ENCODE data around the gene APLN.

The APLN gene

DNA sequence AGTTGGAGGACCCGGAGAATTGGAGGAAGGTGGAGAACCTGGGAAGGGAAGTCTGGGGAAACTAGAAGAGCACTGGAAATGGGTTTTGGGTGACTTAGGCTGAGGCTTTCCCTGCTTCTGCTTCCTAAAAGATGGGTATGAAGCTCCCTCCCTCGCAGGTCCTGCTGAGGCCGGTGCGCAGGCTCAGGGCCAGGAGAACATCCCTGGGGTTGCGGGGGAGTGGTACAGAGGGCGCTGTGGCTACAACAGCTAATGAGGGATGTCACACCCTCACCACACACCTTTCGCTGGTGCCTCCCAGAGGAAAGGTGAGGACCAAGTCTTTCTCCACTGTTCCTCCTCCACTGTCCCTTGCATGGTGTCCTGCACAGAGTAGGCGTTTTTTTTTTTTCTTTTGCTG lies 15.8 kb downstream of the APLN start:
- DNase-seq, result no peak

DNA sequence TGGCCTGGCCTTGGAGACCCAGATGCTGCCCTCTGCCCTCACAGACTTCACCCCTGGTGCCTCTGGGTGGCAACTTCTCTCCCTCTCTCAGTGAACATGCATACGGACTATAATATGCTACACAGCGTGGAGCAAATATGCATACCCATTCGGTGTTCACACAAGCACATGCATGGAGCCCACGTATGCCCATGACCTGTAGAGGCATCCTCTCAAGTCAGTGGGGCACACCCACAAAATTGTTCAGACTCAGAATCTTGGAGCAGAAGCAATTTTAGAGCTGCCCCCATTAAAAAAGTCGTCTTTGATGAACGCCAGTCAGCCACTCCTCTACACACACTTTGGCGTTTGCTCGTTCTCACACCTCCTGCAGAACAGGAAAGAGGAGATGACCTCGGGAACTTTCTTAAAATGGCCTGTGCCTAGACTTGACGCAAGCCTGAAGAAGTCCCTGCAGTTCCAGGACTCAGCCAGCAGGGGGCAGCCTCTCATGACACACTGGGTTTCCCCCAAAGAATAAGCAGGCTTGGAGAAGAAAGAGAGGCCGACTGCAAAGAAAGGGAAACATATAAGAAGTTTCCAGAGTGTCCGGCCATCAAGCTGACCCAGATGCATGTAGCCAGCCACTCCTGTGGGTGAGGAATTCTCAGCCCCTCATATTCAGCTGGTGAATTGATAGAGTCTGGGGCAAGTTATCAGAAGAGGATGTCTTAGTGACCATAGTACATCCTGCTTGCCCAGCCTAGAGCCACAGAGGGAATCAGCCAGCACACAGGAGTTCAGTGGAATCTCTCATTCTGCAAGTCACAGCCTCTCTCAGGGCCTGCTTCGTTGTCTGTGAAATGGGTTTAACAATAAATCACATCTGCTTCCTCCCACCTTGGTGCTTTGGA lies 17.3 kb downstream of the APLN start:
- DNase-seq, result peak; percentile 14

DNA sequence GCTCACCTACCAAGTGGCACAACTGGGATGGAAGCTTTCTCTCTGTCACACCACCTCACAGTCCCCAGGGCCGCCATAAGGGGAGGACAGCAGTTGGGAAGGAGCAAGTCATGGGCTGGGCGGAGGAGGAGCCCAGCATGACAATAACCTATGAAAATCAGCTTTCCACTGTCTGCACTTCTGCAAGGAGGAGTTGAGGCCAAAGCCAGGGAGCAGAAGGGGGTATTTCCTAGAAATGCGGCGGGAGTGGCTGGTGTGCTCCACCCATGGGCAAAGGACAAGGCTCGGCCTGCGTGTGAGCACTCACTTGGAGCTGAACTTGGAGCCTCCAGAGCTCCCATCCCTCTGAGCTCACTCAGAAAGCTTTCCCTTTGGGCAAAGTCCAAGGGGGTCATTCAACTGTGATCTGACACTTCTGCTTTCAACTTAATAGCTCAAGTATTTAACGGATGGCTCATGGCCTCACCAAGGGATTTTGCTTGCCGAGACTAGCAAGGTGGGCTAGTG lies 18.5 kb downstream of the APLN start:
- DNase-seq, result no peak

DNA sequence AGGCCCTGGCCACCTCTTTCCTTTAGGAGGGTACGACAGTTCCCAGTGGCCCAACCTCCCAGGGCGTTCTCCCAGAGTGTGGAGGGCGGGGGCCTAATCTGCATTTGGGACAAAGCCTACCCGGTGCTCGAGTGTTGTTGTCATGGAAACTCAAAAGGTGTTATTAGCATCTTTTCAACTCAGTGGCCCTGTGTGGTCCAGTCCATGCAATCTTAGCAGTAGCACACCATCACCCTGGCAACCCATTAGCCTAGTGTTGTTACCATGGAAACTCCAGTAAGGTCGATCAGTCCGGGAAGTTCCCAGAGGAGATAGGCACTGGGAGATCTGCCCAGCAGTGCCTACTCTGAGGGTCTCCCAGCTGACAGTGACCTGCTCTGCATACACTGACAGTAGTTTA lies 20.2 kb downstream of the APLN start:
- no peak for DNase-seq

DNA sequence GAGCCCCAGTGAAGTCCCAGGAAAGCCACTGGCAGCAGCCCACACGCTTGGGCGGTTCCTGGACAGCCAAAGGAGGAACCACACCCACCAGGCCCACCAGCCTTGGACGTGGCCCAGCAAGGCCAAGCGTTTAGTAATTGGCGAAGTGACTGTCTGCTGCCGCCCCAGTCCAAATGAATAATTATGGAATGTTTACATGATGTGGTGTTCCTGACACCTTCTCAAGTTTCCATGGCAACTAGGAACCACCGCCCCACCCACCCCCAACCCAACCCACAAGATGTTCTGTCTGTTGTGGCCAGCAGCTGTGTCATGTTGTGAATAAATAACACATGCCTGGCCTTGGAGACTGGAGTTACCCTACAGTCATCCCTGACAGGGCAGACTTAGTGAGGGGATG lies 22.3 kb downstream of the APLN start:
- no peak for DNase-seq

DNA sequence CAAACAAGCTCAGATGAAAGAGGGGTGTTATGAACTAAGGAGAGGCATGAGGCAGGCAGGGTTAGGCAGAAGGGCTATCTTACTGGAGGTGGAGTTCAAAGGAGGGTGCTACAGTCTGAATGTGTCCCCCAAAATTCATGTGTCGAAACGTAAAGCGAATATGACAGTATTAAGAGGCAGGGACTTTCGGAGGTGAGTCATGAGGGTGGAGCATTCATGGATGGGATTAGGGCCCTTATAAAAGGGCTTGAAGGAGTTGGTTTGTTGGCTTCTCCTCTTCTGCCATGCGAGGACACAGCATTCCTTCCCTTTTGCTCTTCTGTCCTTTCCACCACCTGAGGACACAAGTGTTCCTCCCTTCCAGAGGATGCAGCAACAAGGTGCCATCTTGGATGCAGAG lies 22.9 kb downstream of the APLN start:
- DNase-seq, result no peak

DNA sequence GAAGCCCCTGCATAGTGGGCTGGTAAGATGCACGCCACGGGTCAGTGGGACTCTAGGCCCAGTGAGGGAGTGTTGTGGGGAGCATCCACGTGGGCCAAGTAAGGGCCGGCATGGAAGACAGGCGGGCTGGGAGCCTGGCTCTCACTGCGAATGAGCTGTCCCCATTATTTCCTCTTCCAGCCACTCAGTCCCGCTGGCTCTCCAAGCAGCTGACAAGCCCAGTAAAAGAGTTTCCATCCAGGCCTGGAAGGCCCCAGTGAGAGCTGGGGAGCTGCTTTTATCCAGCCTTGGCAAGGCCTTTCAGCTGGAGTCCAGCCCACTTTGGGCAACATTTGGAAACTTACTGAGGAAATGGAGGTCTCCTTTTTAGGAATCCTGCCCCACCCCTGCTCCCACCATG lies 24.9 kb downstream of the APLN start:
- DNase-seq, result no peak

DNA sequence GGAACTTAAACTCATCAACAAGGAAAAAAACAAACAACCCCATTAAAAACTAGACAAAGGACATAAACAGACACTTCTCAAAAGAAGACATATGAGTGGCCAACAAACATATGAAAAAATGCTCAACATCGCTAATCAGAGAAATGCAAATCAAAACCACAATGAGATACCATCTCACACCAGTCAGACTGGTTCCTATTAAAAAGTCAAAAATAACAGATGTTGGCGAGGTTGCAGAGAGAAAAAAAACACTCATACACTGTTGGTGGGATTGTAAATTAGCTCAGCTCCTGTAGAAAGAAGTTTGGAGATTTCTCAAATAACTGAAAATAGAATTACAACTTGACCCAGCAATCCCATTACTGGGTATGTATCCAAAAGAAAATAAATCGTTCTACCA lies 28.7 kb downstream of the APLN start:
- no peak for DNase-seq

DNA sequence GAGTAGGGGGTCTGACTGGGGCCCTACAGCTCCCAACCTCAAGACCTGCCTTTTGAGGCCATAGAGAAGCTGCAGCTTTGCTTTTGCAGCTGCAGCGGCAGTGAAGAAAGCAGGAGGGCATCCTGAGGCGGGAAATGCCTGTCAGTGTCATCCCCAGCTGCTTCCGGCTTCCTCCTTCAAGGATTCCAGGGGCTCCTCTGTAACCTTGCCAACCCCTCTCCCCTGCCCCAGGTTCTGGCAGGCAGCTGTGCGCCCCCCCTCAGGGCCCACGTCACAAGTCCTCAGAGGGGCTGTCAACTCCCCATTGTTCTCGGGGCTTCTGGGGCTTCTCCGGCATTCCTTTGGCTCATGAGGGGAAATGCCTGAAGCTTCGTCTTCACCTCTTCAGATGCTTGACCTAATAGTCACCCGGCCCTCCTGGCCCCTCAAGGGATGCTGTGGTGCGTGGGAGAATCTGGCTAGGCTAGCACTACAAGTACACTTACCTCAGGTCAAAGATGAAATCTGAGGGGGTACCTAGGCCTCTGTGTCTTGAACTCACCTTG lies 31.9 kb downstream of the APLN start:
- no peak for DNase-seq

DNA sequence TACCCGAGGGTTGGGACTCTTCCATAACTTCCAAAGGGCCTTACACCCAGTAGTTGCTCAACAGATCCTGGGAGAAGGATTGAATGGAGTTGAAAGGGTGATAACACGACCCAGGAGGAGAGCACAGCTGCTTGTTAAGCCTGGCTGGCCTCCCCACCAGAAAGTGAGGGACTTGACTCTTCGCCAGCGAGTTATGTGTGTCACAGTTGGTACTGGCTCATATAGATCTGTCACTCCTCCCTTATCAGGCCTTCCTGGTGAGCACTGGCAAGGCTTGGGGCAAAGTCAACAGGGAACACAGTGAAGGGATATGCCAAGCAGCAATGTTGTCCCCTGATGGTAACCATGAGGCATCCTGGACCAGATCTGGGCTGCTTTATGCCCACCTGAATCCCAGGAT lies 35.8 kb downstream of the APLN start:
- DNase-seq, result no peak

DNA sequence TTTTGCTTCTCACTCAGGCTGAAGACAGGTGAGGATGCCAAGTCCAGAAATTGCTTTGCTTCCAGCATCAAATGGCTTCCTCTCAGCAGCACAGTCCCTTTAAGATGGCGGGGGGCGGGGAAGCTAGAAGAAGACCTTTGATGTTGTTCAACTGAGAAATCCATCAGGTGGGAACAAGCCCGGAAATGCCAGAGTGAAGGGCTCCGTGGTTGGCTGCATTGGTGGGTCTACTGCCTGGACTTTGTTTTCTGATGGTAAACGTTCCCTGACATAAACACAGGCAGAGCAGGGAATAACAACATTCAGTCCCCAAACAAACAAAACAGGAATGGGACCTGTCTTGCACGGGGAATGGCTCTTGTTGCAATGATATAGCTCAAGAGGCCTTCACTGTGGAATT lies 37.3 kb downstream of the APLN start:
- no peak for DNase-seq

DNA sequence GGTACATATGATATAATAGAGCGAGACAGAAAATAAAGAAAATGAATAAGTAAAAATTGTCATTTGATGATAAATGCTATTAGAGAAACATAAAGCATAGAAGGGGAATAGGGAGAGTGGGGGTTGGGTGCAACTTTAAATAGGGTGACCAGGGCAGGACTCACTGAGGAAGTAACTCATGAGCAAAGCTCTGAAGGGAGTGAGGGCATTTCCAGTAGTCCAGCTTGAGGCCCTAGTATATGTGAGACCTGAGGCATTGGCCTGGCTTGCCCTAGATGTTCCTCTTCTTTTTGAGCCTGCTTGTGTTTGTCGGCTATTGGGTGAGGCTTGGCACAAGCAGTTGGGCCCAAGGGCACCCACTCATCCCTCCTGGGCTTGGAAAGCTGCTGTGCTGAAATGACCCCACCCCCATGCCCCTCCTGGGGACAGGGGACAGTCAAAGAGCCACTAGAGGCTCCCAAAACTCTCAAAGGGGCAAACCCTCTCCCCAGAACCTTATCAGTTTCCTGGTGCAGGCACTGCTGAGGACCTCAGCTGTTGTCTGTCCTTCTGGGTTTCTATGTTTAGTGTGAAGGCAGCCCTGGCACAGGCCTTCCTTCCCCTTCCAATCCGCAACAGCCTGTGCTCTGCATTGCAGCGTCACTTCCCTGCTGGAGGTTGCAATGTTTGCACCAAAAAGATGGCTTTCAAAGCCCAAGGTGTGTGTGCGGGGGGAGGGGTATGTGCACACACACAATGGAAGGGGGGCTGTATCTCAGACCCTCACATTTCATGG lies 40.1 kb downstream of the APLN start:
- DNase-seq, result no peak

DNA sequence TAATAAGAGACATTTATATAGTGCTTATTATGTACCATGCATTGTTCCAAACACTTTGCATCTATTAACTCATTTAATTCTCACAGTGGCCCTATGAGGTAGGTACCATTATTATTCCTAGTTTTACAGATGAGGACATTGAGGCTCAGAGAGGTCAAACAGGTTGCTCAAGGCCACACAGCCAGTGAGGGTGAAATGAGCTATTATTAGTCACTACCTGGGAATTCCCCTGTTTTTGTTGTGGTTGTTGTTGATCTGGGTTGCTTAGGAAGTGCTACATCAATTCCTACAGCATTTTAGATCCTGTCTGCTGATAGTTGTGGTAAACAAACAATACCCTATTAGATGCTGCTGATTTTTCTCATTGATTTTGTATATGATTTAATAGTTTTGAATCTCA lies 41.2 kb downstream of the APLN start:
- no peak for DNase-seq

DNA sequence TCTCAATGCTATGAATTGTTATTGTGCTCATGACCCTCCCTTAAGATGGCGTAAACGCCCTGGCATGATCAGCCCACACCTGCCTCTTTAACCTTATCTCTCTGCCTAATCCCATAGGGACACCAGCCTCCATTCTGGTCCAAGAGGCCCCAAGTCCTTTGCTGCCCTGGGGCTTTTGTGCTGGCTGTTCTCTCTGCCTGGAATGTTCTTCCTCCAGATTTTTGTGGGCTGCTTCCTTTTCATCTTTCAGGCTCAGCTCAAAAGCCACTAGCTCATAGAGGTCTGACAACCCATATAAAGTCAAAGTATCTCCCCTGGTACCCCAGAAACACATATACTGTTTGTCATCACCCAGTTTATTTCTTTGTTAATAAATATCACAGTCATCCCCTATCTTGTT lies 42.4 kb downstream of the APLN start:
- no peak for DNase-seq

DNA sequence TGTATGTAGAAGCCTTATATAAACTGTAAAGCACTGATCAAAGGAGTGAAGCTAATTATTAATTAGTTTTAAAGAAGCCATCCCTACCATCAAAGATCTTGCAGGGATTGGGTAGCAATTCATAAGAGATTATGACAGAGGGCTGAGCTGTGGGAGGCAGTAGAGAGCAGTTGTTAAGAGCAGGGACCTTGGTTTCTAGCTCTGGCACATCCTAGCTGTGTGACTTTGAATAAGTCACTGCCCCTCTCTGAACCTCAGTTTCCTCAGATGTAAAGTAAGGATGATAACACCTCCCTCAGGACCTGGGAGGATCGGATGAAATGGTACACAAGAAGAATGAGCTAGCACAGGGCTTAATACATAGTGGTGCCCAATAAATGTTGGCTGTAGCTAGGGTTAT lies 45.4 kb downstream of the APLN start:
- DNase-seq, result no peak

DNA sequence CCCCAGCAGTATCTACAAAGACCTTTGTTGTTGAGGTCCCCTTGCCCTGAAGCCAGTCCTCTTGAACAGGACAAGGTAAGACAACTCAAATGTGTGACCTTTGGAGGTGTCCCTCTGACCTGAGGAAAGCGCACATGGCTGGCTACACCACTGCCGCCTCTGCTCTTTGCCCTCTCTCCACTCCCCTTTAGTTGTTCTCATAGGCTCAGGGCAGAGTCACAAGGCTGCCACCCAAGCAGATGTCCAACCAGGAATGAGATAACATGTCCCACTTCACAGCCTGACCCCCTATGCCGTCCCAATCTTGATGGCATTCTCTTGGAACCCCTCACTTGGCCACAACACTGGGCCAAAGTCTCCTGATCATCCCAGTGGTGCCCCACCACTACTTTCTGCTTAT lies 46.3 kb downstream of the APLN start:
- no peak for DNase-seq

DNA sequence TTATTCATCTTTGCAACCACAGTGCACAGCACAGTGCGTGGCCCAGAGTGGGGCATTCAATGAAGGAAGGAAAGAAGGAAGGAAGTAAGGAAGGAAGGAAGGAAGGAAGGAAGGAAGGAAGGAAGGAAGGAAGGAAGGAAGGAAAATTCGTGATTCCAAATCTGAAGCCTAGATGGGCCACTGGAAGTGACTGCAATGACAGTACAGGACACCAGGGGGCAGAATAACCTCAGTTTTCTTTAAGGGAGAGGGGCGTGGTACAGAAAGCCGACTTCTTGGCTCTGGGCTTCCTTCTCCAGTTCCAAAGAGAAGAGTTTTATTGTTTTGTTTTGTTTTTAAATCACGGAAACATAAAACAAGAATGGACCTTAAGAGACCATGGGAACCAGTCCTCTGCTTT lies 47.8 kb downstream of the APLN start:
- no peak for DNase-seq

DNA sequence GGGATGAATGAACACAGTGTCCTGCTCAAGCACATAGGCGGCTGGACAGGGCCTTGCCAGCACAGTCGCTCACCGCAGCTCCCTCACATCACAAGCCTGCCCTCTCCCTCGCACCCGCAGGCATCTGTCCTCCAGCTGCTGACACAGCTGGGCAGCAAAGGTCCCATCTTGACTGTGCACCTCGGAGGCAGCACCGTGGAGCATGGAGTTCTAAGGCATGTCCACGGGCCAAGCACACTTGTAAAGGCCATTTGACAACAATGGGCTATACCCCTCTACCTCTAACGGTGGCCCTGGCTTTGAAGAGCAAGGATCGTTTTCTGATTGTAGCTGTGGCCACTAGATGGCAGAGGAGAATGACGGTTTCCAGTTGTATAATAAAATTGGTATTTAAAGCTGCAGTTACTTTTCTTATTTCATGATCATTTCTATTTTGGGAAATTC lies 53.8 kb downstream of the APLN start:
- DNase-seq, result peak; percentile 4

DNA sequence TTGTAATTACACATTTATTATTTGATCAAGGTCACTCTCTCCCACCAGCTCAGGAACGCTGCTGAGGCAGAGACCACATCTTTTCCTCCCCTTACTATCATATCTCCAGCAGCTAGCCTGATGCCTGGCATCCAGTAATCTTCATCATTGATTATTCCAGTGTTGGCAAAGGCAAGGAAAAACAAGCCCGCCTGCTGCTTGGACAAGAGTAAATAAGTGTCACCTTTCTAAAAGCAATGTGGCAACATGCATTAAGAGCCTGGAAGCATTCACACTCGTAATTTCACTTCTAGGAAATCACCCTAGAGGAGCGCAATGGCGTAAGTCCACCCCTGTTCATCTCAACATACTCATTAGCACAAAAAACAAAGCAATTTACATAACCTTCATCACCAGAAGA lies 54.8 kb downstream of the APLN start:
- DNase-seq, result peak; percentile 34

DNA sequence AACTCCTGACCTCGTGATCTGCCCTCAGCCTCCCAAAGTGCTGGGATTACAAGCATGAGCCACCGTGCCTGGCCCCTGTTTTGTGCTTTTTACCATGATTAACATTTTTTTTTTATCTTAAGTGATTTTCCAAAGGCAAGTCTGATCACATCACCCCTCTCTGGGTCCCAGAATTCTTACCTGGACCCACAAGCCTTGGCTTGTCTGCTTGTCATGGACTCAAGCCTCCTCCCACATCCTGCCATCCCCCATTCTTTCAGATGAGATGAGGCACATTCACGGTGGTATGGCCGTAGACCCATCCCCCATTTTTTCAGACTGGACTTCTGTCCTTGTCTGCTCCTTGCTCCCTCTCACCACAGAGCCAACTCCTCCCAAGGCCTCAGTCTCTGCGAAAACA lies 55.3 kb downstream of the APLN start:
- DNase-seq, result no peak

DNA sequence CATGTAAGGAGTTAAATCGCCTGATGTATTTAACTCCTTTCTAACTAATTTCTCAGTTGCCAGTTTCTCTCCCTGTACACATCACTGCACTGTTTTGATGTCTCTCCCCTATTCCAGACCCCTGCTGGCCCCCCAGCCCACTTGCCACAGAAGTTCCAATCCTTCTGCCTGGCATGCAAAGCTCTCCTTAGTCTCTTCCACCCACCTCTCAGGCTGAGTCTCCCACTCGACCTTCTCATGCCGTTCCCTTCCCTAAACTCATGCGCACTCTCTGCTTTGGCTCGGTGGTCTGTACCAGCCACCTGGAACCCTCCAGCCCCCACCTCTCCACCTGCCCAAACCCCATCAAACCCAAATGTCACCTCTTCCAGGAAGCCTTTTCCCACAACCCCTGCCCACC lies 56.9 kb downstream of the APLN start:
- no peak for DNase-seq

DNA sequence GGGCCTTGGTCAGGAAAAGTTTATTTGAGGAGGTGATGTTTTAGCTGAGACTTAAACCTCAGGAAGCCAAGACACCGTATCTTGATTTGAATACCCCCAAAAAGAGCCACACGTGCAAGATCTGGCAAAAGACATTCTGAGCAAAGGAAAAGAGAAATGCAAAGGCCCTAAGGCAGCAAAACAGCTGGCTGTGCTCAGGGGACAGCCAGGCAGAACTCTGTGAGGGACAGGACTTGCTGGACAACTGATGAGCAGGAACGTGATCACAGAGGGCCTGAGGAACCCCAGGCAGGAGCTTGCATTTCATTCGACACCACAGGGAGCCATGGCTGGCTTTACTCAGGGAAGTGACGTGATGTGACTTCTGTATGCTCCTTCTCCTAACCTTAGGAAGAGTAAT lies 58.7 kb downstream of the APLN start:
- no peak for DNase-seq

All from NCI-H2107 (cell line).